ENCODE measurements around the gene MOB3C.

Gene MOB3C

GRCh38 chr1:46621930-46622329, 5.3 kb upstream of the MOB3C start:
- Histone ChIP-seq H3K9me3 (ENCODE audit: control insufficient read depth, insufficient read depth, low read length) (no peaks in the 10 kb centered on the region), H3K9ac (ENCODE audit: low read depth, low read length) (no peak overlapping the region), H3K36me3 (ENCODE audit: insufficient read depth, low read length) (no peaks in the 10 kb centered on the region), H3K4me1 (ENCODE audit: insufficient read depth, low read length) (no peaks in the 10 kb centered on the region; the same call in none of the 2 replicates)

GRCh38 chr1:46619656-46620258, 3.1 kb upstream of the MOB3C start:
- Histone ChIP-seq H3K9ac (ENCODE audit: low read depth, low read length) (no peak overlapping the region), H3K9me3 (ENCODE audit: control insufficient read depth, insufficient read depth, low read length) (no peaks in the 10 kb centered on the region), H3K4me1 (ENCODE audit: insufficient read depth, low read length) (peaks cover 14% of the 10 kb centered on the region), H3K36me3 (ENCODE audit: insufficient read depth, low read length) (no peaks in the 10 kb centered on the region)

DNA sequence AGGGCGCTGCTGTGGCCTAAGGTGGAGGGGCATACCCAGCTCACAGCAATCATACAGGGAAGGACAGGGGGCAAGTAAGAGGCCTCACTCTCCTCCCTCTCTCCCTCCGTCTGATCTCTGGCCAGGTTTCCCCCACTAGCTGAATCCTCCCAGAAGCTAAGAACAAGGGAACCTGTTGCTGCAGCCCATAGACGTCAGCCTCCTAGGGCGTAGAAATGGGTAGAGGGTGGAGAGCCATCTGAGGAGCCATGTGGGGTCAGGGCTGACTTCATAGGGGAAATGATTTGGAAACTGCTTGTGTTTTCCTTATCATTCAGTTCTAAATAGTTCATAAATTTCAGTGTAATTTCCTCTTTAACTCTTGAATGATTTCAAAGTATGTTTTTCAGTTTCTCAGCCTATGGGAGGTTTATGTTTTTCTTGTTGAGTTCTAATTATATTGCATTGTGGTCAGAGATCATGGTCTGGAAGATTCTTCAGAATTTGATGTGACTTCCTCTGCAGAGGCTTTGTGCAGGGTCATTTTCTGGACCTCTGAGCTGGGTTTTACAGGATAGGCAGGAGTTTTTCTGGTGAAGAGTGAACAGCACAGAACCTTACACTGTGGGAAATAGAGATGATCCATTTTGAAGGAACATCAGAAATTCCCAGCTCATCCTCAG, 2.3 kb upstream of the MOB3C start:
- H3K36me3 ChIP-seq (ENCODE audit: insufficient read depth, low read length), result no peaks in the 10 kb centered on the region
- H3K9me3 ChIP-seq (ENCODE audit: control insufficient read depth, insufficient read depth, low read length), result no peaks in the 10 kb centered on the region
- H3K4me1 ChIP-seq (ENCODE audit: insufficient read depth, low read length), result peaks cover 23% of the 10 kb centered on the region
- no peak overlapping the region for H3K9ac ChIP-seq (ENCODE audit: low read depth, low read length)

DNA sequence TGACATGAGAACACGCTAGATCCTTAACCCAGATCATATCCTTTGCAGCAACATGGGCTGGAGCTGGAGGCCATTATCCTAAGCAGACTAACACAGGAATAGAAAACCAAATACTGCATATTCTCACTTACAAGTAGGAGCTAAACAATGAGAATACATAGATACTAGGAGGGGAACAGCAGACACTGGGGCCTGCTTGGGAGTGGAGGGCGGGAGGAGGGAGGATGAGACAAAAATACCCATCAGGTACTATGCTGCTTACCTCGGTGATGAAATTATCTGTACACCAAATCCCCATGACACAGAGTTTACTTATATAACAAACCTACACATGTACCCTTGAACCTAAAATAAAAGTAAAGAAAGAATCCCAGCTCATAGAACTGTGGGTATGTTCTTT, 1.2 kb upstream of the MOB3C start:
- Histone ChIP-seq H3K9ac (ENCODE audit: low read depth, low read length) (no peak overlapping the region), H3K36me3 (ENCODE audit: insufficient read depth, low read length) (no peaks in the 10 kb centered on the region), H3K9me3 (ENCODE audit: control insufficient read depth, insufficient read depth, low read length) (no peaks in the 10 kb centered on the region), H3K4me1 (ENCODE audit: insufficient read depth, low read length) (peaks cover 28% of the 10 kb centered on the region)

DNA sequence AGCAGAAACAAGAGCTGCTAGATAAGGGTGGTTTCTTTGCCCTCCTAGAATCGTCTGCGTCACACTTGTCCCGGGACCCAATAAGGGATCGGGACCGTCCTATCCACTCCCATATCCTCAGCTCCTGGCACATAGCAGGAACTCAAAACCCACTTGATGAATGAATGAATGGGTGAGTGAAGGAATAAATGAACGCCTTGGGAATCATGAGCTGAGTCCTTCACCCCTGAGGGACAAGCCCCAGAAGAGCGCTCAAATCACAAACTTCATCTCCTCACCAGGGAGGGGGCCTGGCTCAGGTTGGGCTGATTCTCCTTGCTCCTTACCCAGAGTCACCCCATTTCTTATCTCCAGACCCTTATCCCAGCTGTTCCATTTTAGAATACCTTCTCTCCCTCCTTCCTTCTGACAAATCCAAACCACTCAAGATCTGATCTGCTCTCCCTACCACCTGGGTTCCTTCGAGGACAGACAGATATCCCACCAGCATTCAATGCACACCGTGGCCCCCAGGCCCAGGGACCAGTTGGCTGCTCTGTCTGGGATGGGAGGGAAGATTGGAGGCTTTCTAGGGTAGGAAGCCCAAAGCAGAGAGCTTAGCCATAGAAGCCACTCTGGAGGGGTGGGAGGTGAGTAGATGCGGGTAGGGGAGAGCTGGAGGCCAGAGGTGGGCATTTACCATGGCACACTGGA, 643 bp upstream of the MOB3C start:
- Histone ChIP-seq H3K36me3 (ENCODE audit: insufficient read depth, low read length) (no peaks in the 10 kb centered on the region), H3K9me3 (ENCODE audit: control insufficient read depth, insufficient read depth, low read length) (no peaks in the 10 kb centered on the region), H3K9ac (ENCODE audit: low read depth, low read length) (peak overlapping the region; percentile 75; the same call in 1 of the 2 replicates), H3K4me1 (ENCODE audit: insufficient read depth, low read length) (peaks cover 28% of the 10 kb centered on the region)

GRCh38 chr1:46615735-46616134, 876 bp downstream of the MOB3C start:
- H3K4me1 ChIP-seq (ENCODE audit: insufficient read depth, low read length), result peaks cover 36% of the 10 kb centered on the region
- H3K36me3 ChIP-seq (ENCODE audit: insufficient read depth, low read length), result no peaks in the 10 kb centered on the region
- peak overlapping the region; percentile 43; the same call in 1 of the 2 replicates for H3K9ac ChIP-seq (ENCODE audit: low read depth, low read length)
- H3K9me3 ChIP-seq (ENCODE audit: control insufficient read depth, insufficient read depth, low read length), result no peaks in the 10 kb centered on the region

DNA sequence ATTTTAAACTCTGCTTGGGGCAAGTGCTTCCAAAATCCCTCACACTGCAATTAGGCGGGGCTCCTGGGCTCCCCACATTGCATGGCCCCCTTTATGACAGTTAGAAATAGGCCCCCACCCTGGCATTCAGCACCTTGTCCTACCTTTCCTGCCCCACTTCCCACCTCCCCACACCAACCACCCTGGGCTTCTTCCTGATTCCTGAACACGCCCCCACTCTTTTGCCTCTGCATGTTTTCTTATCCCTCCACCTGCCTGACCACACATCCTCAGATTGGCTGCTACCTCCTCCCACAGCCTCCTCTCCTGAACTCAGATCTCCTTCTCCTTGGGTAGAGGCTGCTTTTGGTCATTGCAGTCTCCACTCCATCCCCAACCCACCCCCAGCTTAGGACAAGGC, 1.5 kb downstream of the MOB3C start:
- Histone ChIP-seq H3K36me3 (ENCODE audit: insufficient read depth, low read length) (no peaks in the 10 kb centered on the region), H3K9me3 (ENCODE audit: control insufficient read depth, insufficient read depth, low read length) (no peaks in the 10 kb centered on the region), H3K4me1 (ENCODE audit: insufficient read depth, low read length) (peaks cover 36% of the 10 kb centered on the region), H3K9ac (ENCODE audit: low read depth, low read length) (no peak overlapping the region)

DNA sequence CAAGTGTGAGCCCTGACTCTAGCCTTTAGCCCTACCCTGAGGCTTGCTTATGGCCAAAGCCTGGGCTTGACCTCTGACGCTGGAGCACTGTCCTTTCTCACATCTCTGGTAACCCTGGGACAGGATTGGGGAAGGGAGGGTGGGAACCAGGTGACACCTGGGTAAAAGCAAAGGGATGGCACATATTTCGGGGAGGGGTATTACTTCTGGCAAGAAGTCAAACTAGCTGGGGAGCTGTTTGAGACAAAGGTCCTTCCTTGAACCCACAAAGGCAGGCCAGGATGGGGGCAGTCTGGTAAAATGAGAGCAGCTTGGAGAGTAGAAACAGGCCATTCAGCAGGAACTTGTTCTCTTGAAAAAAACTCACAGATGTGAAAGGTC, 2.0 kb downstream of the MOB3C start:
- Histone ChIP-seq H3K36me3 (ENCODE audit: insufficient read depth, low read length) (no peaks in the 10 kb centered on the region), H3K4me1 (ENCODE audit: insufficient read depth, low read length) (peaks cover 36% of the 10 kb centered on the region), H3K9me3 (ENCODE audit: control insufficient read depth, insufficient read depth, low read length) (no peaks in the 10 kb centered on the region), H3K9ac (ENCODE audit: low read depth, low read length) (no peak overlapping the region)

DNA sequence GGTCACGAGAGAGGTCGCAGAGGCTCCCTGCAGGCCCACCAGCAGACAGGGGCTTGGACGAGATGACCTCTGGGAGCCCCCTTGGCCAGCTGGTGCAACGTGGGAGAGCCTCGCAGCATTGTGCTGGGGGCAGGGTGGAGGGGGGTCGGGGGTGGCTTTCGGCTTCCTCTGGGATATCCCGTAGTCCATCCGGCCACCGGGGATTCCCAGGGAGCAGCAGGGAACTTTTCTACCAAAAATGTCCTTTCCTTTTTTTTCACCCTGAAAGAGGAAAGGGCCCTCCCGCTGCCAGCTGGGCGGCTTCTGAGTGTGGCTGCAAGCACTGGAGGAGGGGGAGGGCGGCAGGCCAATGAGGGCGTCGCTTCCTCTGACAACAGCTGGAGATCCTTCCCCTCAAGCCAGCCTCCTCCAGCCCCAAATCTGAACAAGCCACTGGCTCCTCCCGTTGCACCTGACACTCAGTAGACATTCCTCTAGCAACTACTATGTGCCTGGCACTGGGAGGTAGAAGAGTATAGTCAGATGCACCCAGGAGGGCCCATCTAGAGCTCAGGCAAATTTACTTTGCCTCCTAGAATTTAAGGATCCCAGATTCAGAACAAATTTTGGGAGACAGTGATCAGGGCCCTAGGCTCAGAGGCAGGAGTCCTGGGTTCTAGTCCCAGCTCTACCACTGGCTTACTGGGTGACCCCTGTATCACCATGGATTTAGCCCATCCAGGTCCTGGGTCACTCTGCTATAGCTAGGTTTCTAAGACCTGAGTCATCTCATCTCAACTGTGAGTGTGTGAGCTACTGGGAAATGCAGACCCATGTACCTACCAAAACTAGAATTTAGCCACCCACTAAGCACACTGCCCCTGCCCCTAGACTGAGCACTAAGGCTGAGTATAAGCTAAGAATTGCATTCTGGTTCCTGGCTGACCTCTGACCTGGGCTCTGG, 2.7 kb downstream of the MOB3C start:
- H3K9ac ChIP-seq (ENCODE audit: low read depth, low read length), result no peak overlapping the region
- no peaks in the 10 kb centered on the region for H3K36me3 ChIP-seq (ENCODE audit: insufficient read depth, low read length)
- H3K4me1 ChIP-seq (ENCODE audit: insufficient read depth, low read length), result peaks cover 36% of the 10 kb centered on the region
- H3K9me3 ChIP-seq (ENCODE audit: control insufficient read depth, insufficient read depth, low read length), result no peaks in the 10 kb centered on the region

DNA sequence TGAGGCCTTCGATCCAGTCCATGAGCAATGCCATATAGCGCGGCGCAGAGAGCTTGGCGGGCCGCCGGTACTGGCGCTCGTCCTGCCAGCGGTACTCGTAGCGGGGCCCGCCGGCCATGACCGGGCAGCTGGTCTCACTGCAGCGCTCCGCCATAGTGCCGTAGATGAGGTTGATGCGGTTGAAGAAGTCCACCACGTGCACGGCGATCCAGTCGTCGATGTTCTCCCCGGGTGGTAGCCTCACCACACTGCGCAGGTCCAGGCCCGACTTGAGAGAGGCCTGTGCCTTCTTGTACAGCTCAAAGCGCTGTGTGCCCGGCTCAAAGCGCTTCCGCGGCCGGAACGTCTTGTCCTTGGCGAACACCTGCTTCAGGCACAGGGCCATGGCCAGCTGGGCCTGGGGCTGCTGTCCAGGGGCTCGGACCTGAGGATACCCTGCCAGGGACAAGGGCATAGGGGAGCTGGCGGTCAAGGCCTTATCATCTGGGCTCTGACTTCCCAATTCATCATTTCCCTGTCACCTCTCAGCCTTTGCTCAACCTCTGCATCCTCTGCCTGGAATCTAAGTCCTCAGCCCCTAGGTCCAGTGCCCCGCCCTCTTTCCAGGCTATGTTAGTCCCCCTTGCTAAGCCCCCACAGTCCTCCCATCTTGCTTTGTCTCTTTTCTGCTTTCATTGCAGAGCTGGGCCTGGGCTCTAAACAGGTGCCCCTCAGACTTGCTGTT, 3.5 kb downstream of the MOB3C start:
- Histone ChIP-seq H3K36me3 (ENCODE audit: insufficient read depth, low read length) (no peaks in the 10 kb centered on the region), H3K4me1 (ENCODE audit: insufficient read depth, low read length) (peaks cover 36% of the 10 kb centered on the region), H3K9ac (ENCODE audit: low read depth, low read length) (no peak overlapping the region), H3K9me3 (ENCODE audit: control insufficient read depth, insufficient read depth, low read length) (no peaks in the 10 kb centered on the region)

DNA sequence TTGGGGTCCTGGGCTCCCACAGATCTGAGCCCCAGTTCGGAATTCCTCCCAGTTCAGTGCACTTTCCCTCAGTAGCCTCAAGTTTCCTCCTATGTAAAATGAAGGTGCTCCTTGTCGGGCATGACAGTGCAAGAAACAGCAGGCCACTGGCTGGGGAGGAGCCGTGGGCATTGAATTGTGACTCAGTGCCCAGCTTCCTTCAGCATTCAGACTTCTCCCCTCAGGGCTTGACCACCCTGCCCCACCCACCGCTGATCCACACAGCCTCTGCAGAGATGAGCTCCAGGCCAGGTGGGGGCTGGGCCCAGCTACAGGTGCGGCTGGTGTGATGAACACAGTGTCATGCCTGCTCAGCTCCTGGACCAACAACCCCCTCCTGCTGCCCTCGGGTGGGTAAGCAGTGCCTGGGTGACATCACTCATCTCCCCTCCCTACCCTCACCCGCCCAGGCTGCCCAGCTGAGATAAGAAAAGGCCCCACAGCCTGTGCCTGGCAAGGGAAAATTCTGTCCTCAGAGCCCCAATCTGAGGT, 4.9 kb downstream of the MOB3C start:
- peaks cover 36% of the 10 kb centered on the region for H3K4me1 ChIP-seq (ENCODE audit: insufficient read depth, low read length)
- no peaks in the 10 kb centered on the region for H3K9me3 ChIP-seq (ENCODE audit: control insufficient read depth, insufficient read depth, low read length)
- H3K9ac ChIP-seq (ENCODE audit: low read depth, low read length), result no peak overlapping the region
- H3K36me3 ChIP-seq (ENCODE audit: insufficient read depth, low read length), result no peaks in the 10 kb centered on the region

GRCh38 chr1:46607345-46608130, 9.1 kb downstream of the MOB3C start:
- Histone ChIP-seq H3K36me3 (ENCODE audit: insufficient read depth, low read length) (no peaks in the 10 kb centered on the region), H3K4me1 (ENCODE audit: insufficient read depth, low read length) (peaks cover 7% of the 10 kb centered on the region), H3K9ac (ENCODE audit: low read depth, low read length) (no peak overlapping the region), H3K9me3 (ENCODE audit: control insufficient read depth, insufficient read depth, low read length) (no peaks in the 10 kb centered on the region)

Data from ES-I3 (cell line).